H1 (cell line): Measurements from ENCODE around the gene PIGX.

Source experiments
- ATF2 ChIP-seq: IDR thresholded peaks from 2 replicates; pipeline ENCODE4 v1.6.1; 2012; ENCODE audit warnings: low read length, inconsistent platforms
- CTCF ChIP-seq, 3 experiments: IDR thresholded peaks; 1 replicate in 2 of 3; 2 replicates in 1 of 3; pipeline versions ENCODE4 v1.5.1 to v1.6.1; 2011; ENCODE audit warnings: low read length in 3 of 3, mild to moderate bottlenecking in 3 of 3, inconsistent platforms in 2 of 3, low read depth in 1 of 3, moderate library complexity in 1 of 3; ENCODE audit not compliant: insufficient read depth in 1 of 3; ENCODE audit errors: control extremely low read depth in 1 of 3
- EGR1 ChIP-seq: IDR thresholded peaks from 2 replicates; pipeline ENCODE4 v1.6.1; 2011; ENCODE audit warnings: low read depth, low read length, borderline replicate concordance
- EP300 ChIP-seq, 2 experiments: IDR thresholded peaks; 1 replicate in 1 of 2; 2 replicates in 1 of 2; pipeline ENCODE4 v1.6.1; 2011 to 2012; ENCODE audit warnings: low read depth in 2 of 2, low read length in 2 of 2, mild to moderate bottlenecking in 2 of 2, borderline replicate concordance in 1 of 2, inconsistent platforms in 1 of 2, moderate library complexity in 1 of 2
- GTF2F1 ChIP-seq: IDR thresholded peaks from 2 replicates; pipeline ENCODE4 v1.6.1; 2012; ENCODE audit warnings: low read depth, low read length, improper control_type of control experiment, borderline replicate concordance
- JUND ChIP-seq: IDR thresholded peaks from 2 replicates; pipeline ENCODE4 v1.6.1; 2011; ENCODE audit warnings: mild to moderate bottlenecking, improper control_type of control experiment, low read length
- MAFK ChIP-seq: IDR thresholded peaks from 2 replicates; pipeline ENCODE4 v1.6.1; 2012; ENCODE audit warnings: low read depth, mild to moderate bottlenecking, improper control_type of control experiment, low read length
- POLR2A ChIP-seq, 2 experiments: IDR thresholded peaks; 1 replicate in 1 of 2; 2 replicates in 1 of 2; pipeline ENCODE4 v1.6.1; 2011; ENCODE audit warnings: low read depth in 2 of 2, low read length in 2 of 2, mild to moderate bottlenecking in 2 of 2; ENCODE audit errors: control extremely low read depth in 1 of 2
- POLR2AphosphoS5 ChIP-seq: IDR thresholded peaks from 2 replicates; pipeline ENCODE4 v1.6.1; 2011; ENCODE audit warnings: low read depth, low read length
- RFX5 ChIP-seq: IDR thresholded peaks from 2 replicates; pipeline ENCODE4 v1.6.1; 2011; ENCODE audit warnings: low read depth, low read length, improper control_type of control experiment, borderline replicate concordance
- SP1 ChIP-seq: IDR thresholded peaks from 2 replicates; pipeline ENCODE4 v1.6.1; 2011; ENCODE audit warnings: low read depth, low read length
- TAF1 ChIP-seq: IDR thresholded peaks from 2 replicates; pipeline ENCODE4 v1.6.1; 2011; ENCODE audit warnings: mild to moderate bottlenecking, low read depth, low read length
- YY1 ChIP-seq: IDR thresholded peaks from 2 replicates; pipeline ENCODE4 v1.6.1; 2011; ENCODE audit warnings: low read depth, mild to moderate bottlenecking, low read length
- ZNF274 ChIP-seq: IDR thresholded peaks from 2 replicates; pipeline ENCODE4 v1.7.0; 2012; ENCODE audit warnings: low read length, borderline replicate concordance; ENCODE audit errors: extremely low read depth

GRCh38 chr3:196726788-196727675 is 14.9 kb downstream of the PIGX start:
- TF ChIP-seq POLR2A (IDR thresholded peaks at IDR 0.05; ENCODE audit: control extremely low read depth in 1 of 2, low read depth in 2 of 2, low read length in 2 of 2), result no peak
- no peak for TF ChIP-seq TAF1
- TF ChIP-seq JUND, result no peak
- TF ChIP-seq ATF2, result no peak
- TF ChIP-seq ZNF274, result no peak
- no peak for TF ChIP-seq CTCF (IDR thresholded peaks at IDR 0.05; ENCODE audit: control extremely low read depth in 1 of 3, insufficient read depth in 1 of 3, low read depth in 1 of 3, low read length in 3 of 3)
- no peak for TF ChIP-seq EP300 (IDR thresholded peaks at IDR 0.05; ENCODE audit: borderline replicate concordance in 1 of 2, low read depth in 2 of 2, low read length in 2 of 2)
- TF ChIP-seq GTF2F1, result no peak
- TF ChIP-seq YY1, result no peak
- TF ChIP-seq SP1, result no peak
- TF ChIP-seq MAFK, result no peak
- no peak for TF ChIP-seq POLR2AphosphoS5
- TF ChIP-seq RFX5, result no peak
- TF ChIP-seq EGR1, result no peak
